A549 (cell line): Measurements from ENCODE around the gene DNAH17.

Experiments used
- JUN ChIP-seq, 2 experiments: fragments of >200 bp; sonication (Bioruptor Twin); formaldehyde crosslinking; IDR thresholded peaks; 2 replicates in 1 of 2; 3 replicates in 1 of 2; pipeline ENCODE4 v1.6.1; 2016 to 2017
- TF ChIP-seq, protein P1 (sequence below): fragments of >200 bp; sonication (Bioruptor Twin); formaldehyde crosslinking; IDR thresholded peaks from 3 replicates; pipeline ENCODE4 v1.5.1; 2016

- no peak for TF ChIP-seq JUN (IDR thresholded peaks at IDR 0.05)
- TF ChIP-seq, protein P1, sequence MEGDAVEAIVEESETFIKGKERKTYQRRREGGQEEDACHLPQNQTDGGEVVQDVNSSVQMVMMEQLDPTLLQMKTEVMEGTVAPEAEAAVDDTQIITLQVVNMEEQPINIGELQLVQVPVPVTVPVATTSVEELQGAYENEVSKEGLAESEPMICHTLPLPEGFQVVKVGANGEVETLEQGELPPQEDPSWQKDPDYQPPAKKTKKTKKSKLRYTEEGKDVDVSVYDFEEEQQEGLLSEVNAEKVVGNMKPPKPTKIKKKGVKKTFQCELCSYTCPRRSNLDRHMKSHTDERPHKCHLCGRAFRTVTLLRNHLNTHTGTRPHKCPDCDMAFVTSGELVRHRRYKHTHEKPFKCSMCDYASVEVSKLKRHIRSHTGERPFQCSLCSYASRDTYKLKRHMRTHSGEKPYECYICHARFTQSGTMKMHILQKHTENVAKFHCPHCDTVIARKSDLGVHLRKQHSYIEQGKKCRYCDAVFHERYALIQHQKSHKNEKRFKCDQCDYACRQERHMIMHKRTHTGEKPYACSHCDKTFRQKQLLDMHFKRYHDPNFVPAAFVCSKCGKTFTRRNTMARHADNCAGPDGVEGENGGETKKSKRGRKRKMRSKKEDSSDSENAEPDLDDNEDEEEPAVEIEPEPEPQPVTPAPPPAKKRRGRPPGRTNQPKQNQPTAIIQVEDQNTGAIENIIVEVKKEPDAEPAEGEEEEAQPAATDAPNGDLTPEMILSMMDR: no peak
Observed at GRCh38 chr17:78526231-78527025, 50.8 kb downstream of the DNAH17 start.
